HG02678 (cell line): Measurements from ENCODE around the gene SCFD2.
"Not testable (repeated sequence)": the region's sequence is repeated elsewhere in the genome, so short reads cannot be mapped to it uniquely, and the experiment has no call there.

ENCODE experiments used
- ATAC-seq: cut with Tn5 transposase; IDR thresholded peaks from one replicate; pipeline ENCODE4 v1.9.1; 2021; ENCODE audit warnings: mild to moderate bottlenecking, moderate library complexity; ENCODE audit not compliant: unreplicated experiment

The SCFD2 gene

GRCh38 chr4:53267026-53267425 is 98.8 kb downstream of the SCFD2 start:
- no peak for ATAC-seq

GRCh38 chr4:53255986-53256385 is 109.9 kb downstream of the SCFD2 start:
- not testable (repeated sequence) for ATAC-seq

- no peak for ATAC-seq
Measured at GRCh38 chr4:53240573-53240972, 125.3 kb downstream of the SCFD2 start.

GRCh38 chr4:53238352-53238751 is 127.5 kb downstream of the SCFD2 start:
- not testable (repeated sequence) for ATAC-seq

GRCh38 chr4:53237811-53238210 is 128.1 kb downstream of the SCFD2 start:
- not testable (repeated sequence) for ATAC-seq

GRCh38 chr4:53236624-53237023 is 129.2 kb downstream of the SCFD2 start:
- ATAC-seq: not testable (repeated sequence)

GRCh38 chr4:53235547-53235946 is 130.3 kb downstream of the SCFD2 start:
- ATAC-seq: no peak

GRCh38 chr4:53234669-53235068 is 131.2 kb downstream of the SCFD2 start:
- ATAC-seq: no peak

GRCh38 chr4:53234111-53234510 is 131.8 kb downstream of the SCFD2 start:
- no peak for ATAC-seq

- no peak for ATAC-seq
Measured at GRCh38 chr4:53233114-53233795, 132.6 kb downstream of the SCFD2 start.

GRCh38 chr4:53232371-53232770 is 133.5 kb downstream of the SCFD2 start:
- no peak for ATAC-seq

GRCh38 chr4:53228036-53228435 is 137.8 kb downstream of the SCFD2 start:
- ATAC-seq: no peak

GRCh38 chr4:53227451-53227850 is 138.4 kb downstream of the SCFD2 start:
- no peak for ATAC-seq

GRCh38 chr4:53221832-53222480 is 143.9 kb downstream of the SCFD2 start:
- ATAC-seq: no peak

- ATAC-seq: not testable (repeated sequence)
Measured at GRCh38 chr4:53219148-53219547, 146.7 kb downstream of the SCFD2 start.

- ATAC-seq: no peak
Measured at GRCh38 chr4:53208753-53209152, 157.1 kb downstream of the SCFD2 start.

GRCh38 chr4:53205970-53206369 is 159.9 kb downstream of the SCFD2 start:
- no peak for ATAC-seq

GRCh38 chr4:53199356-53199755 is 166.5 kb downstream of the SCFD2 start:
- ATAC-seq: no peak

- ATAC-seq: no peak
Measured at GRCh38 chr4:53197772-53198142, 168.1 kb downstream of the SCFD2 start.

GRCh38 chr4:53196882-53197771 is 168.7 kb downstream of the SCFD2 start:
- no peak for ATAC-seq

- ATAC-seq: no peak
Measured at GRCh38 chr4:53195815-53196661, 169.8 kb downstream of the SCFD2 start.
